SKM-1 treated with dmso at 0.1 percent for 144 hours (cell line): ENCODE results near the gene FOXN4.

Source experiments
- DNase-seq: peaks from one replicate; lab custom pipeline; 2025; ENCODE audit not compliant: unreplicated experiment; lab: John Stamatoyannopoulos, UW

Gene FOXN4

DNA sequence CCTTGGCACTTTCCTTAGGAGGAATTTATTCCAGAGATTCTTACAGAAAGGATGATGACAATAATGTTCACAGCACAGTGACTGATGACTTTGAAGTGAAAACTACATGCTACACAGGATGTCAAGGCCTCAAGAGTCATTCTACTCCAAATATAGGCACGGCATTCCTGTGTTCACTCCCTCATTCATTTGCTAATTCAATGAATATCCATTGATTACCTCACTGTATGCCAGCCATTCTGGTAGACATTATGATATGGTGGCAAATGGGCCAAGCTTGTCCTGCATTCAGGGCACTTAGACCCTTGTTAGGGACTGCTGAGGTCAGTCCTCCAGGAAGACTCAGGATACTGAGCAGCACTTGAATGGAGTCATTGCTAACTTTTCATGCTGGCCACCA is 48.0 kb downstream of the FOXN4 start:
- no peak for DNase-seq

DNA sequence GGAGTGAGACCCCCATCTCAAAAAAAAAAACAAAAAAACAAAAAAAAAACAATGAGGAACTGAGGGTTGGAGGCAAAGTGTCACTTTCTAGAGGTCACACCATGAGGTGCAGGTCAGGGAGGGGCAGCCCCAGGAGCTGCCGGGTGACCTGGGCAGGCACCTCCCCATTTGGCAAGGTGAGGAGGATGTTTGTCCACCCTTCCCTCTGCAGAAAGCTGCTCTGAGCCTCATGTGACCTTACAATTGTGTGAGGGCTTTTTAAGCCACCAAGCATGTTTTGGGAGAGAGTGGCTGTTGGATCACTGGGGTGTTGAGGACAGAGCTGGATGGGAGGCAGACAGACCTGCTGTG is 49.6 kb downstream of the FOXN4 start:
- no peak for DNase-seq

DNA sequence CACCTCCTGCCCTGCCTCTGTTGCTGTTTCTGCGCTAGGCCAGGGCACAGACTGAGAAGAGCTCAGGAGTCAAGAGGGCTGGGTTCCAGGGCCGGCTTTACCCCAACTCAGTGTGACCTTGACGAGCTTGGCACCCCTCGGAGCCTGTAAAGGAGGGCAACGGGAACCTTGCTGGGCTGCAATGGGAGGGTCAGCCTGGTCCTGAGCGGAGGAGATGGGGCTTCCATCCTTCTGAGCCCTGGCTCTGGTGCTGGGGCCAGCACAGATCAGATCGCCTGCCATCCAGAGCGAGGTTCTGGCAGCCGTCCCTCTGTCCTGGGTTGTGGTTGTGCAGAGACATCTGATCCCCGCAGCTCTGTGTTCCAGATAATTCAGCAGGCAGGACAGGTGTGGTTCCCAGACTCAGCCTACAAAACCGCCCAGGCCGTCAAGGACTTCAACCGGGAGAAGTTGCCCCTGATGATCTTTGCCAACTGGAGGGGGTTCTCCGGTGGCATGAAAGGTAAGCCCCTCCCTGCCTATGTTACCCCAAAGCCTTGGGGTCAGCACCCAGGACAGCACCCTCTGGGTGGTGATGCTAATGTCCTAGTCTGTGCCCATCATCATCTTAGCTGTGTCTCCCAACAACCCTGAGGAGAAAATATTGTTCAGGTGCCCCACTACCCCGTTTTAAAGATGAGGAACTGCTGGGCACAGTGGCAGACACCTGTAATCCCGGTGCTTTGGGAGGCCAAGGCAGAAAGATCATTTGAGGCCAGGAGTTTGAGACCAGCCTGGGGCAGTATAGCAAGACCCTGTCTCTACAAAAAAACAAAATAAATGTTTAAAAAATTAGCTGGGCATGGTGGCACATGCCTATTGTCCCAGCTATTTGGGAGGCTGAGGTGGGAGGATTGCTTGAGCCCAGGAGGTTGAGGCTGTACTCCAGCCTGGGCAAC is 50.2 kb downstream of the FOXN4 start:
- no peak for DNase-seq

DNA sequence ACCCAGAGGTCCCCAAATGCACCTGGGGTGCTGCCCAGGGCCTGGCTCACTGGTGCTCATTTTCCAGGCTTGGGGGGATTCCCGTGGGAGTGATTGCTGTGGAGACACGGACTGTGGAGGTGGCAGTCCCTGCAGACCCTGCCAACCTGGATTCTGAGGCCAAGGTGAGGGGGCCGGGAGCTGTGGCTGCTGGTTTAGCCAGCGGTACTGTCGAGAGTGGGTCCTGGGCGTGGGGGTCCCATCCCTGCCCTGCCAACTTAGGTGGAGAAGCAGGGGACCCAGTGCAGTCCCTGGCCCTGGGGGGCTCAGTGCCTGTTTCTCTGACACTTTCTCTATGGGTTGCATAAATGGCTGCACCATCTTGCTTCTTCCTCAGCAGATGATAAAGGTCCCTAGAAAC is 50.9 kb downstream of the FOXN4 start:
- DNase-seq, result no peak

DNA sequence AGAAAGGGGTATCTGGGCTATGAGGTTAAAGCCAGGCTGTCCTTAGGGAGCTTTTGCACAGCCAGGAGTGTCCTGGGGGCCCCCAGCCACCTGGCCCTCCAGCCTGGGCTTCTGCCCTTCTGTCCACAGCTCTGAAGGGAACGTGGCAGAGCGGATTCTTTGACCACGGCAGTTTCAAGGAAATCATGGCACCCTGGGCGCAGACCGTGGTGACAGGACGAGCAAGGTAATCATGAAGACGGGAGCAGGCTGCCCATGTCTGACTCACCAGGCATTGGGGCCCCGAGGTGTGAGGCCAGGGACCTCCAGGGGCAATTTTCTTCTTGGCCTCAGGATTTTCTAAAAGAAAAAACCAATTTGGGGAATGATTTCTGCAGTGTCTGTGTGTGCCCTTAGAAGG is 53.1 kb downstream of the FOXN4 start:
- DNase-seq, result no peak

- no peak for DNase-seq
Measured at GRCh38 chr12:109255377-109255776, 53.7 kb downstream of the FOXN4 start.

DNA sequence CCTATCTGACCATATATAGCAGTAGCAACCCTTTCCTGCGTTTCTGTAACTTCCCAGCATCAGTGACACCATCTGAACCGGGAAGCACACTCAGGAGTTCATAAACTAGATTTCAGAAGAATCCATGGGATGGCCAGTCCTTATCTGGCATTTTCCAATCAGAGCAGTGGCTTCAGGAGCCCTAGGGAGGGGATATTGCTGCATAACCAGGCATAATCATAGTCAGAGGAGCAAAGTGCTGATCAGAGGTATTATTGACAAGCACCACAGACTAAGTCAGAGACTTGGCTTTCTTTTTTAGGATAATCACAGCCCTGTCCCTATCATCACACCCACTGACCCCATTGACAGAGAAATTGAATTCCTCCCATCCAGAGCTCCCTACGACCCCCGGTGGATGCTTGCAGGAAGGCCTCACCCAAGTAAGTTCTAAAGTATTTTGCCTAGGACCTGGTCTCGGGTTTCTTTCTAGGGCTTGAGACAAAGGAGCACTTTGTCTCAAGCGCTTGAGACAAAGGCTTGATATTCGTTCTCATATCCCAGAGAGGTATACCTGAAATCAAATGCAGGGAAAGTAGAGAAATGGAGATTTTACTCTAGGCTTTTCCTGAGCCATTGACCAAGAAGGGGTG is 55.1 kb downstream of the FOXN4 start:
- DNase-seq, result no peak

DNA sequence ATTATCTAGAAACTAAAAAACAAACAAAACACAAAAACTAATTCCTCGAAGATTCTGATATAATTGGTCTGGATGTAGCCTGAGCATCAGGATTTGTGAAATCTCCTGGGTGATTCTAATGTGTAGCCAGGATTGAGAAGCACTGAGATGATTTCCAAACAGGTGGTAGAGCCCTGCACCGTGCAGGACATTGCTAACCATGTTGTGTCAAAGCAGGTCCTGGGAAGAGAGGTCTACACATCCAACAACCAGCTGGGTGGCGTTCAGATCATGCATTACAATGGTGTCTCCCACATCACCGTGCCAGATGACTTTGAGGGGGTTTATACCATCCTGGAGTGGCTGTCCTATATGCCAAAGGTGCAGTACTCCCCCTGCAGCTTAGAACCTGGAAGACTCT is 56.3 kb downstream of the FOXN4 start:
- DNase-seq, result no peak

DNA sequence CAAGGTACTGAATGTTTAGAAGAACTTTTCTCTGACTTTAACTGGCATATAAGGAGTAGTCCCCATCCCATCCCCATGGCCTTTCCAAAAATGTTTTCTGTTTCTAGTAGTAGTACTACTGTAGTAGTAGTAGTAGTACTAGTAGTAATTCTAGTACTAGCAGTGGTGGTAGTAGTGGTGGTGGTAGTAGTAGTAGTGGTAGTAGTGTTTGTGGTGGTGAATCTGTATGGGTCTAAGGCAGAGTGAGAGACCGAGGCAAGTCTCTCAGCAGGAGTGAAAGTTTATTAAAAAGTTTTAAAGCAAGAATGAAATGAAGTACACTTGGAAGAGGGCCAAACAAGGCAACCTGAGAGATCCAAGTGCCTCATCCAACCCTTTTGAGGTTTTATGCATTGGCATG is 58.6 kb downstream of the FOXN4 start:
- no peak for DNase-seq

GRCh38 chr12:109247831-109248654 is 61.0 kb downstream of the FOXN4 start:
- no peak for DNase-seq

- DNase-seq, result no peak
Measured at GRCh38 chr12:109246221-109246620, 62.9 kb downstream of the FOXN4 start.

DNA sequence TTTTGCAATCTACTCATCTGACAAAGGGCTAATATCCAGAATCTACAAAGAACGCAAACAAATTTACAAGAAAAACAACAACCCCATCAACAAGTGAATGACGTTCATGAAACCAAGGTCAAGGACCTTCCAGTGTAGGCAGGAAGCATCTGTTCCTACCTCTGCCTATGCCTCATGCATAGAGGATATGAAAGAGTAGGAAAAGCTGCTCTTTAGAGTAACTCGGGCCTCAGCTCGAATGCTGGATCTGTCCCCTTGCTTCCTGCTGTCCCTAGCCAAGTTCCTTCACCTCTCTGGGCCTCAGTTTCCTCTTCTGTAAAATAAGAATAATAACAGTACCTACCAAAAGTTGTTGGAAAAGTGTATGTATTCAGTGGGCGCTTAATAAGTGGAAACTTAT is 65.0 kb downstream of the FOXN4 start:
- DNase-seq, result no peak

DNA sequence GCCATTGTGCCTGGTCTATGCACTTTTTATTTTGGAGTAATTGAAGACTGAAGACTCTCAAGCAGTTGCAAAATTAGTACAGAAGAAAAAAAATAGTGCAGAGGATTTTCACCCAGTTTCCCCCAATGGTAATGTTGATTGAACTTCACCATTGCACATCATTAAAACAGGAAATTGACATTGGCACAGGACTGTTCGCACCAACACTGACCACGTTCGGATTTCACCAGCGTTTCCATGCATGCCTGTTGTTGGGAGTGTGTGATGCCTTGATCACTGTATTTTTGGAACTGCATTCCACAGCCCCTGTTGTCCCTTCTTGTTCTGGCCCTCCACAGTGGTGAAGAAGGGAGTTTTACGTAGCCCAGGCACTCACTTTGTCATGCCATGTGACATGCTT is 67.1 kb downstream of the FOXN4 start:
- DNase-seq, result no peak

DNA sequence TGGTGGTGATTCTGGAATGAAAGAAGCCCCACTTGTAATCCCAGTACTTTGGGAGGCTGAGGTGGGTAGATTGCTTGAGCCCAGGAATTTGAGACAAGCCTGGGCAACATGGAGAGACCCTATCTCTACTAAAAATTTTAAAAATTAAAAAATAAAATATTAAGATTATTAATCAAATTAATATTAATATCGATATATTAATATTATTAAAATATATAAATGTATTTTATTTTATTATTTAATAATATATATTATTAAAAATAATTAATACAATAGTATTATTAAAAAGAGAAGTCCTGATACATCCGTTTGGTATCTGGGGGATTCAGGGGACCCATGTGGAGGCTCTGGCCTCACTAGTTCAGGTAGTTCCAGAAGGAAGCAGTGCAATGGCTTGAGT is 68.7 kb downstream of the FOXN4 start:
- no peak for DNase-seq

DNA sequence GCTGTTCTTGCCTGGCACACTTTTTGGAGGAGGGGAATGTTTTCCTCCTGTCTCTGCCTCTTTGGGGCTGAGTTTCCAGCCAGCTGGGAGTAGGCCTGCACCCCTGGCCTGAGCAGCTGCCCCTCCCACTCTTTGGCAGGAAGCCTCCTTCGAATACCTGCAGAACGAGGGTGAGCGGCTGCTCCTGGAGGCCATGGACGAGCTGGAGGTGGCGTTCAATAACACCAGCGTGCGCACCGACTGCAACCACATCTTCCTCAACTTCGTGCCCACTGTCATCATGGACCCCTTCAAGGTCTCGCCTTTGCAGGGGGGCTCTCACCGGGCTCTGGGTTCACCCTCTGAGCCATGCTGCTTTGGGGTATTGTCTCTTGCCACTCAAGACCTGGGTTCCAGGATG is 69.4 kb downstream of the FOXN4 start:
- no peak for DNase-seq

DNA sequence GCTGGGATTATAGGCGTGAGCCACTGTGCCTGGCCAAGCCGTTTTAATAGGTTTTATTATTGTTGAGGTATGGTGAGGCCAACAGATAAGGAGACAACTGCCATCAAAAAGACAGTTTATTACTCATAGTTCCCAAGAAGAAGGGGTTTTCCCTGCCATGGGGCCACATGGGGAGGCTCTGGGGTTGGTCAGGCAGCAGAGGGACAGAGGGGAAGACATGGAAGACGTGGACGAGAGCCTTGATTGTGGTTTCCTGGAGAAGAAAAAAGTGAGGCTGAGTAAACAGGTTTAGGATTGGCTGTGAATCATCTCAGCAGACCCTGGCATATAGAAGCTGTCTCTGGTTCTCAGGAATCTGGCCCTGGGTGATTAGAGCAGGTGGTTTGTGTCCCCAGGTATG is 69.9 kb downstream of the FOXN4 start:
- DNase-seq, result no peak

- DNase-seq, result no peak
Measured at GRCh38 chr12:109236257-109236656, 72.8 kb downstream of the FOXN4 start.

DNA sequence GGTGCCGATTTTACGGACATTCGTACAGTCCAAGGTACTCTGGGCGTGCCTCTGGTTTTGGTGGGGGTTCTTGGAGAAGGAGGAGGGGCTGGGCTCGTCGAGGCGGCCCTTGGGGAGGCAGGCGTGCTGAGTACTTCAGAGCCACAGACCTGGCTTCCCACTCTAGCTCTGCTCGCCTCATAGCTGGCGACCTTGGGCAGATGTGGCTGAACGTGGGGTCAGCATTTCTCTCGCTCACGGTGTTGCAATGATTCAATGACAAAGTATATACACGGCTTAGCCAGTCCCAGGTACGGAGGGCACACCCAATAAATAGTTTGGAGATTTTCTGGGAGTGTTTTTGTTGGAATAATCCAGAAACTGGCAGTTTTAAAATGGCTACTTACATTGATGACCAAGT is 75.1 kb downstream of the FOXN4 start:
- no peak for DNase-seq

GRCh38 chr12:109232731-109233130 is 76.4 kb downstream of the FOXN4 start:
- DNase-seq, result no peak

- no peak for DNase-seq
Measured at GRCh38 chr12:109230193-109230592, 78.9 kb downstream of the FOXN4 start.

- DNase-seq, result no peak
Measured at GRCh38 chr12:109228664-109229063, 80.4 kb downstream of the FOXN4 start.
